HG03045 (cell line): ENCODE data around the gene TEX29.

ENCODE experiments used
- ATAC-seq: cut with Tn5 transposase; IDR thresholded peaks from one replicate; pipeline ENCODE4 v1.9.1; 2021; ENCODE audit warnings: mild to moderate bottlenecking, moderate library complexity; ENCODE audit not compliant: unreplicated experiment

Gene TEX29

DNA sequence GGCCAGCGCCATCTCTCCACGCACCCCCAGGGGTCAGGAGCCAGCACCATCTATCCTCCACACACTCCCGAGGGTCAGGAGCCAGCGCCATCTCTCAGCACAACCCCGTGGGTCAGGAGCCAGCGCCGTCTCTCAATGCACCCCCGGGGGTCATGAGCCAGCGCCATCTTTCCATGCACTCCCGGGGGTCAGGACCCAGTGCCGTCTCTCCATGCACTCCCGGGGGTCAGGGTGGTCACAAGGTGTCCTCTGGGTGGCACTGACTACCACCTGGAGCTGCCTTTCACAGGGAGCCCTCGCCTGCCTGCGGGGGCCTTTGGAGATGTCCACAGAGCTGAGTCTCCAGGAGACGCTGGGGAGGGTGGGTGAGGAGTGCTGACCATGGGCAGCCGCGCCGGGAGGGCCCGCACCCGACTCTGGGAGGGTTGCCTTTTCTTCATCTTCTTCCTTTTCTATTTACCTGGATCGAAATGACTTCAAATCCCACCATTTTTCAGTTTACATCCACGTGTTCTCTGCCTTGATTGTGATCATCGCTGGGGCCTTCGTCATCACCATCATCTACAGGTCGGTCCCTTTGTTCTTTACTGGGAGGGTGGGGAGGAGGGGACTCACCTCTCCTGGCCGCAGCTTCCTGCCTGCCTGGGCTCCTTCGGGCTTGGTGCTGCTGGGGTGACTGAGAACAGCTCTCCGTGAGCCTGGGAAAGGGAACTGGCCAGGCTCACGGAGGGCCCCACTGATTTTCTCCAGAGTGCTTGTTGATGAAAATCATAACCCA, 19.1 kb downstream of the TEX29 start:
- ATAC-seq: no peak

DNA sequence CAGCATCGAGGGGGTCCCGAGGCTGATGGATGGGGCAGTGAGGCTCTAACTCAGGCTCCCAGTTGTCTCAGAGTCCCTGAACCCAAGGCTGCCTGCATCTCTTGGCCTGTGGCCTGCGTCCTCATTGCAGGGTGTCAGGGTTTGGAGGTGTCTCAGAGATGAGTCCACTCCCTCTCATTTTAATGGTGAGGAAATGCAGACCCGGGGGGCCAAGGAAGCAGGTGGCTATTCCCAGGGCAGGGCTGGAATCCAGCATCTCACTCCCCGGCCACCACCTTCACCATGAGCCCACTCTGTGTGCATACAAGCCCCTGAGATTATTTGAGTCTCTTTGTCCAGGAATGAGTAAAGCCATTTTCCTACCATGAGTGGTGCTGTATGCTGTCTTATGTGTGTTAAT, 21.4 kb downstream of the TEX29 start:
- no peak for ATAC-seq

DNA sequence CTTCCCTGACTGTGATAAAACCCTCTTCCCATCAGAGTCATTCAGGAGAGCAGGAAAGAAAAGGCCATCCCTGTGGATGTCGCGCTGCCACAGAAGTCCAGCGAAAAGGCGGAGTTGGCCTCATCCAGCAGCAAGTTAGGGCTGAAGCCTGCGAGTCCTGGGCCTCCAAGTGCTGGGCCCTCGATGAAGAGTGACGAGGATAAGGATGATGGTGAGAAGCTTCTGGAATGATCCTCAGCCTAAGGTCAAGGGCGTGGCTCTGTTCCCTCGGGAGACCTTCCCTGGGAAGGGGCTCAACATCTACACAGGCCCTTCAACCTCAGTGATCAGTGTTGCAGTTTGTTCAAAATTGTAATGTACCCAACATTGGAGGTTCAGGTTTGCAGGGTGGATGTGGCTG, 22.3 kb downstream of the TEX29 start:
- ATAC-seq: no peak

DNA sequence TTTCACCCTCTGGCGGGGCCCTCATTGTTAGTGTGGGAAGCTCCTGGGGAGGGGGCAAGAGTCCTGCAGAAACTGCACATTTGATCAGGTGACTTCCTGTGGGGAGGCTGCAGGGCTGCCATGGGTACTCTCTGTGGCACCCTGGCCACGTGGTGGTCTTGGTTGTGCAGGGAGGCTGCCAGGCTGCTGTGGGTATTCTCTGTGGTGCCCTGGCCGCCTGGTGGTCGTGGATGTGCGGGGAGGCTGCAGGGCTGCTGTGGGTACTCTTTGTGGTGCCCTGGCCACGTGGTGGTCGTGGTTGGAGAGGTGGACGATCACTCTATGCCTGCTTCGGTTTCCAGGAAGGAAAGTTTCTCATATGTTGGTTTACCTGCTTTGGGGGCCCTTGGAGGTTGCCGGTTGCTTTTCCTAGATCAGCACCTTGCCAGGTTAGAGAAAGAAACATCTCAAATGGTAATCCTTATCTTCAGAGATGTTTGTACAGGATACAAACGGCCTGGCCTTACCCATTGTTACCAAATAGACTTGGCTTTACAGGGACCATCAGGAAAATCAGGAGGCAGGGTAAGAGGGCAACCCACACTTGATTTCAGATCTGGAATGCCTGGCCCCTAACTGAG, 22.9 kb downstream of the TEX29 start:
- ATAC-seq: no peak

DNA sequence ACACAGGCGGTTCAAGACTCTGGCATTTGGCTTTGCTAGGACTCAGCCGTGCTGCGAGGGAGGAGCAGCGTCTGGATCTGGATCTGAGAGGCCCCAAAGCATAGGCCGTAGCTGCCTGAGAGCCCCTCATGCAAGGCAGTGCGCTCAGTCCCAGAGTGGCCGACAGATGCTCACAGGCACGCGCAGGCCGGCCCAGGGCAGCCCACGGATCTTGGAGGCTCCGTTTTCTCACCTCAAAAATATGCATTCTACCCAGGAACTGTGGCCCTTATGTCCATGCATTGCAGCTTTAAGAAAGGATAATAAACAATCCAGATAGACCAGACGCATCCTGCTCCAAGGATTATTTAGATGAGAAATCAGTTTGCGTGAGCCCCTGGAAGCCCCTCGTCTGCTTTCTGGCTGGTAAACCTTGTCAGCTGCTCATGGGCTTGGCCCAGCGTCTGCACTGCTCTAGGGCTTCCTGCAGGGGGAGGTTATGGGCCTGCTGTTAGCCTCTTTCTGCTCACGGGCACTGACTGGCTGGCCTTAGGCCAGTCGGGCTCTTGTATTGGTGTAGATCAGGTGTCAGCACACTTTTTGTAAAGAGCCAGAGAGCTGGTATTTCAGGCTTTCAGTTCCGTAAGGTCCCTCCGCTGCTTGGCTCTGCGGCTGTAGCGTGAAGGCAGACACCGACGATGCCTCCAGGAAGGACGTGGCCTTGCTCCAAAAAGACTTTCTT, 24.2 kb downstream of the TEX29 start:
- no peak for ATAC-seq

DNA sequence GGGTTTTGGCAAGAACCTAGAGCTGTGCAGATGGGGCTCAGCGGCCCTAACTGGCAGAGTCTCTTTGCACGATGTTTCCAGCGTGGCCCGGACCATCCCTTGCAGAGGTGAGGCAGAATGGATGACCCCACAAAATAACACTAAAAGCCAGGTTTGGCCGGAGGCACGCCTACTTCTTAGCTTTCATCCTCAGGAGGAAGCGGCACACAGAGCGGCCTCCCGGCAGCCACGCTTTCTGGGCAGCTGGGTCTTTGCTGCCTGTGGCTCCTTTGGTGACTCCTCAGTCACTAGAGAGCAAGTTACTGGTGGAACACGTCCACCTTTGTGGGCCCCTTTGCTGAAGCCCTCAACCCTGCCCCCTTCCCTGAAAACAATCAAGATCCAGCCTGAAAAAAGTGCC, 25.2 kb downstream of the TEX29 start:
- ATAC-seq: no peak

DNA sequence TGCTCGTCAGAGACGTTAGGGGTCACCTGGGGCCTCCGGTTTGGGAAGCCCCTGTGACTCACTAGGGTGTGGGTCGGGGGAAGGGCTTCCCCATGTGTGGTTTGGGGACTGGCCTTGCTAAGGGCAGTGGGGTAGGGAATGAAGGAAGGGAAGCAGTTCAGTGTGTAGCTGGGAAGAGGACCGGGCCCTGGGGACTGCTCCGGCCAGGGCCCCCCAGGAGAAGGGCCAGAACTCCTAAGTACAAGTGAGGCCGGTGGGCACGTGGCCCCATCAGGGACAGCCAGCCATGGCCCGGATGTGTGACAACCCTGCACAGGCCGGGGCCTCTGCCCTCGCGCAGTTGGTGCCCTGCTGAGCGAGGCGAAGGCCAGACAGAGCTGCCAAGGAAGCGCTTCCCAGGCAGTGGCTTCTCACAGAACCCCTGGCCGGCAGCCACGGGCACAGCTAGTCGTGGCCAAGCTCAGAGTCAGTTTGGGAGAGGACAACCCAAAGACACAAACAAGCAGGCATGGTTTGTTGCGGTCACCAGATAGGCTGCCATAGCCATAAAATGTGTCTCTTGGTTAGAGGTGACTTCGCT, 25.7 kb downstream of the TEX29 start:
- no peak for ATAC-seq

DNA sequence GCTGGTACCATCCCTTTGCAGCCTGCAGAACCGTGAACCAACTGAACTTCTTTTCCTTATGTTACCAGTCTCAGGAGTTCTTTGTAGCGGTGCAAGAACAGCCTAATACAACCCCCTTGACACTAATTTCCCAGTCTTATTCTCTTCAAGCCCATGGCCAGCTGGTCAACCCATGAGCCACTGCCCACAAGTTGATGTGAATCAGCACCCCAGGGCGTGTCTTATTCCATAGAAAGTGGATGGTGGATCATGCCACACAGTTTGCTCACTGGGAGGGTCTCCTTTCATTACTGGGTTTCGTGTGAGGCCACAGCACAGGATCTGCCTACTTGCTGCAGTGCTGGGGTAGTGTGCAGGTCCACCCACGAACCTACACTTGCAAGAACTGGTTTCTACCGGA, 27.0 kb downstream of the TEX29 start:
- ATAC-seq: no peak

DNA sequence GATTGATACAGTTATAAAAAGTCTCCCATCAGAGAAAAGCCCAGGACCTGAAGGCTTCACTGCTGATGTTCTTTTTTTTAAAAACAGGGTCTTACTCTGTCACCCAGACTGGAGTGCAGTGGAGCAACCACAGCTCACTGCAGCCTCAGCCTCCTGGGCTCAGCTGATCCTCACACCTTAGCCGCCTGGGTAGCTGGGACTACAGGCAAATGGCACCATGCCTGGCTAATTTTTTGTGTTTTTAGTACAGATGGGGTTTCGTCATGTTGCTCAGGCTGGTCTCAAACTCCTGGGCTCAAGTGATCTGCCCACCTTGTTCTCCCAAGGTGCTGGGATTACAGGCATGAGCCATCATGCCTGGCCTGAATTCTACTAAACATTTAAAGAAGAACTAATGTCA, 33.1 kb downstream of the TEX29 start:
- ATAC-seq: no peak

DNA sequence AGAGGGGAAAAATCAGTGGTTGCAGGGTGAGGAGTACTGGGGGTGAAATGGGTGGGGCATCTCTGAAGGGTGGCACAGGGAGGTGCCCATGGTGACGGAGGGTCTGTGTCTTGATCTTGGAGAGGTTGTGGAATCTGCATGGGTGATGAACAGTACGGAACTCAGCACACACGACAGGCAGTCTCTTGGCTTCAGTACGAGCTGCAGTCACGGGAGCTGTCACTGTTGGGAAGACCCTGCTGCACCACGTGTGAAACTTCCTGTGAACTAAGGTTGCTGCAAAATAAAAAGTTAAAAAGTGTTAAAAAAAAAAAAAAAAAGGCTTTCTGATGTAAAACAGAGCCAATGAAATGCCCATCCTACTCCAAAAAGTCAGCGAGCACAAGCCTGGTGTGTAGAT, 34.3 kb downstream of the TEX29 start:
- ATAC-seq: no peak

DNA sequence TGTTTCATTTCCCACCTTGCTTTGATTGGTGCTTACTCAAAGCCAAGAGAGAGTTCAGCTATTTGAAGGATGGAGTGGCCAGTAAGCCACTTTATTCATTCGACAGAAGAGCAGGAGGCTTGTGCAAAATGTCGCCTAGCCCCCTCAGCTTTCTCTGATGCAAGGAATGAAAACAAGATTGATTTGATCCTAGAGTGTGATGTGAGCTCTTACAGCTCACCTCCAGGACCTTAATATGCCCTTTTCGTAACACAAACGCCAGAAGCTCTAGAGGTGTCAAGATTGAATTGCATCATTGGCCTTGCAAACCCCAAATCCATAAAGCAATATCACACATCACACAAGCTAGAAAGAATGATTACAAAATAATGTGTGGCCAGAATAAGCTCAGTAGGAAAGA, 36.4 kb downstream of the TEX29 start:
- no peak for ATAC-seq

DNA sequence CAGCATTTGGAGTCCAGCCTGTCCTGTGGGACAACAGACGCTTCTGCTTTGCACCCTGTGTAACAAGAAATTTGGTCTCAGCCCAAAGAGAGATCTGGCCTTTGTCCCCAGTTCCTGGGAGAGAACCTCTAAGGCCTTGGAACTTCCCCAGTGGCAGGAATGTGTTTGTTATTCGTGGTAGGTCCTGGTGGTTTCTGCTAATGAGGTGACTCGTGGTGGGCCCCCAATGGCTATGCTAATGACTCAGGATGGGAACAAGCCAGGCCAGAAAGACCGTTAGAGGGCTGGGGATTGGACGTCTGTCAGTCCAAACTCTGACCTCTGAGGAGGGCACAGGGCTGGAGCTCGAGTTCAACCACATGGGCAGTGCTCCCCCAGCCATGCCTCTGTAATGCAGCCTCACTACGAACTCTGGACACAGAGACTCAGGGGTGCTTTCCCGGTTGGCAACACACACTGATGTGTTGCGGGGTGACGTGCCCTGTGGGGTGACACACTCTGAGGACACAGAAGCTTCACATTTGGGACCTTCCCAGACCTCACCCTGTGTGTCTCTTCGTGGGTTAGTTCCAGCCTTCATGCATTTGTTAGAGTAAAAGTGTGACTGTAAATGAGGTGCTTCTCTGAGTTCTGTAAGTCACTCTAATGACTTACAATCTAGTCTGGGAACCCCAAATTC, 38.9 kb downstream of the TEX29 start:
- ATAC-seq: no peak

DNA sequence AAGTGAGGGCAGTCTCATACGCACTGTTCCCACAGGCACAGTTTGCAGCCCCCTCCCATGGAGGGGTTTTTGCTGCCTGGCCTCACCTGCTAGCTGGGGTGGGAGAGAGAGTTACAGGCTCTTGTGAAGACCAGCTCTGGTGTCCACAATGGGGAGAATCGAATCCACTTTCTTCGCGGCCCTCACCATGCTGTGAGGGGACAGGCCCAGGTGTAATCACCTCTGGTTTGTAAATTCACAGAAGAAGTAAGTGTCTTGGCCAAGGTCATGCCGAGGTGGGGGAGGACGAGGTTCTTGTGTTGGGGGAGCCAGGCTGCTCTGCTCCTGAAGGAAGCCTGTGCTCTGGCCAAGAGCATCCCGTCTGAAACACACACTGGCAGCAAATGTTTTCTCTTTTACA, 39.5 kb downstream of the TEX29 start:
- ATAC-seq: no peak

DNA sequence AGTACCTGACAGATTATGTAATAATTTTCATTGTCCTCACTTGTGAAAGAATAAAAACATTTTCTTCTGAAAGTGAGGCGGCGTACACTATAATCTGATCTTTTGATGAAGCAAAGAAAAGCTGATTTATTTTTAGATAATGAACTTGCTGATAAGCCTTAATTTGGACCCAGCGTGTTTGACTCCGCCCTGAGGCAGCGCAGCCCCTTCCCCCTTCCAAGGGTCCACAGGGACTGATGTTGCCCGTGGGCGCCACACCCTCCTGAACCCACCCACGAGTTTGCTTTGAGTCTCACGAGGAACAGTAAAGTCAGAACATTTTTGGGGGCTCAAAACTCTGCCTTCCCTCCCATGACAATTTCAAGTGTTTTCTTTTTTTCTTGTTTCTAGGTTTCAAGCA, 40.0 kb downstream of the TEX29 start:
- ATAC-seq: no peak

DNA sequence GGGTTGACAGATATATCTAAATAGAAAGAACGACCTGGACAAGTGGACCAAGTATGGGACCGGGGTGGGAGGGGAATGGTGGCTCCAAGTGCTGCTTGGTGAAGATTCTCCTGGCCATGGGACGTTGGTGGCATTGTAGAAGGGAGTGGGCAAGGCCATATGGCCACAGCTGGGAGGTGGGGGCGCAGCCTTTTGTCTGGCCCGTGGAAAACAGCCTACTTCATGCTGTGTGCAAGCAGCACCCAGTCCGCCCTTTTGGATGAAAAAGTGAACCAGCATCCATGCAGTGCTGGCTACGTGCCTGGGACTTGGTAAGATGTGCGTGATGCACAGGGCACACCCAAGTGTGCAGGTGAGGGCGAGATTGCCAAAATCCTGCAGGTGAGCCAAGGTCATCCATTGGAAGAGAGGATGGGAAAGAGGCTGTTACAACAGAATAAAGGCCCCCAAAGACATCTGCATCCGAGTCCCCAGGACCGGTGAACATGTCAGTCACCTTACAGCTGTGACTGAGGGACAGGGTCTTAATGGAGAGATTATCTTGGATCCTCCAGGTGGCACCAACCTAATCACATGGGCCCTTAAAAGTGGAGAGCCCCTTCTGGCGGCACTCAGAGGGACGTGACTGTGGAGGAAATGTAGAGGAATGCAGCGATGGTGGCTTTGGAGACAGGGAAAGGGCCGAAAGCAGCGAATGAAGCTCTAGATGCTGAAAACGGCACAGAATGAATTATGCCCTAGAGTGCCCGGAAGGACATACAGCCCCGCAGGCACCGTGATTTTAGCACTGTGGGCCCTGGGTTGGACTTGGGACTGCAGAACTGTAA, 40.8 kb downstream of the TEX29 start:
- ATAC-seq: no peak

DNA sequence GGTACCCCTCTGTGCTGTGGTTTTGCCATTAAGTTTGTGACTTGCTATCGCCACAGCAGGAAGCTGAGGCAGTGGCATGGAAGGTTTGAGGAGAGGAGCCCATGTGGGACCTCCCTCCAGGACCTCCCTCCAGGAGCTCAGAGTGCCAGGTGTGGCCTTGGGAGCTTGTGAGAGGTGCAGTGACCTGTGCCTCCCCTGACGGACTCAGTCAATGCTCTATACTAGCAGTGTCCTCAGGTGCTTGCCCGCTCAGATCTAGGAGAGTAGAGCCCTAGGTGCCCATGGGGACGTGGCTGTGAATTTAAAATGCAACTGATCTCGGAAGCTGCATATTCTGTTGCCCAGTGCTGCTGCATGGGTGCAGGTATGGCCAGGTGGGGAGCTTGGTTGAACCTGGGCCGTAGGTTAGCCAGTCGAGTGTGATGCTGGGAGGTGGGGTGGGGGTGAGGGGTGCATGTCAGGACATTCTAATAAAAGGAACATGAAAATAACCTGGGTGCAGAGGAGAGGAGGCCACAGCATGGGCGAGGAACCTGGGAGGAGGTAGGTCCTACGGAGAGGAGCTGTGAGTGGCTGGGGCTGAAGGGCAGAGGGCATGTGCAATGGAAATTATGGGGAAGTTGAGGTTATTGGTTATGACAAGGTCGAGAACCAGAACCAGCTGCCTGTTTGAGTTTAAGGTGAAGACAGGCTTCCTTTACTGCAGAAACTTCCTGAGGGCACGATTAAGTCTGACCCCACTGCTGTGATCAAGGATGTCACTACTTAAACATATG, 41.6 kb downstream of the TEX29 start:
- ATAC-seq: no peak

DNA sequence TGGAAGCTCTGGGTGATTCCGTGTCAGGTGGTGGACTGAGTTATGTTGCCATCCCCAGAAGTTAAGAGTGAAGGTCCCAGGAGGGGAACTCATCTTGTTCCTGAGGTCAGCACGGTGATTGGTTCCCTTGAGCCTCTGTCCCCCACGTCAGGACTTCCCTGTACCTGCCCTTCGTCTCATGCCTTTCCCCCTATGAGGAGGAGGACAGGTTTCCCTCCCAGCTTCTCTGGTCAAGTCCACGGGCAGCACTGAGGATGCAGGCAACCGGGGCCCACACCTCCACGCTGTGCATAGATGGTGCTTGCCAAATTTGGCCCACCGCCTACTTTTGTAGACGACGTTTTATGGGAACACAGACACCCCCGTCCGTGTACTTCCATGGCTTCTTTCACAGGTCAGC, 42.7 kb downstream of the TEX29 start:
- no peak for ATAC-seq

DNA sequence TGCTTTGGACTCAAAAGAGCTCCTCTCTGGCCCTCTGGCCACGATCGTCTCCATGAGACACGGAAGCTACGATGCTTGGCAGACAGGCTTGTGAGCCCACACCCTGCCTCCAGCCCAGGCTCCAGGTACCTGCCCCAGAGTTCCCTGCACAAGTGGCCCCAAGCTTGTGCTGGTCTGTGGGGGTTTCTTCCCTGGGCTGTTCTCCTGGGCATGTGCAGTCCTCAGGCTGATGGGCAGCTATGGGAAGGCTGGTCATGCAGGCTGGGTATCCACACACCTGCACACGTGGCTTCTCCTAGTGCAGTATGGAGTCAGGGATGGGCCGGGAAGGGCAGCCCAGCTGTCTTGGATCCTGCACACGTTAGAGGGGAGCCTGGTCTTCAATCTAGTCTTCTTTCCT, 43.1 kb downstream of the TEX29 start:
- no peak for ATAC-seq

DNA sequence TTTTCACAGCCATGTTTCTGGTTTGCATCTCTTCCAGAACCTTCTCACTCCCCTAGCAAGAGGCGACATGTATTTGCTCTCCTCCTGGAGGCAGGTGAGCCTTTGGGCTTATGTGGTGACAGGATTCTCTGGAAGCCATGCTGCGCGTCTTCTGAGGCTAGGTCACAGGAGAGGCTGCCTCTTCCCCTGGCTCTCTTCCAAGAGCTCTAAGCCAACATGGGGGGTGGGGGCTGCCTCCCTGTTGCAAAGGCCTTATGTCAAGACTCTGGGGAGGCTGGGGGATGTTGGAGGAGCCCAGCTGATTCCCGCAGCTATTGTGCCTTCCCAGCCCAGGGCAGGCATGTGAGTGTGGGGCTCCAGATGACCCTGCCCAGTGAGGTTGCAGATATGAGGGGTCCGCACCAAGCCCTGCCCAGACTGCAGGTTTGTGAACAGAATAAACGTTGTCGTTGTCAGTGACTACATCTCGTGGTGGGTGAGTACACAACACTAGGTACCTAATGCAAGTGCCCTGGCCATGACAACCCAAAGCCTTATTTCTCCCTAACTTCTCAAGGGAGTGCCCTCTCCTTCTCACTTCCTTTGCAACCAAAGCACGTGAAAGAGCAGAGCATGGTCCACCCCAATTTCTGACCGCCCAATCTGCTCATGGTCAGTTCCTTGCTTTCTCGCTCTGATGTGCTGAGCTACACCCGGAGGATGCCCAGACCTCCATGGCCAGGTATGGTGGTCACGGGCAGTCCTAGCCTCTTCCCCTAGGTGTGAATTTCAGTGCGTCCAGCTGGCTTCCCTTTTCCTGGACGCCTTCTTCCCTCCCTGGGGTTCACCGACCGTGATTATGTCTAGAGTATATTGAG, 44.9 kb downstream of the TEX29 start:
- ATAC-seq: no peak
